NCI-H2107 treated with DMSO at 0.1 percent for 48 hours (cell line): ENCODE data around the gene UBL3.

Experiments used
- DNase-seq: peaks from one replicate; lab custom pipeline; 2025; ENCODE audit not compliant: unreplicated experiment; lab: John Stamatoyannopoulos, UW

Gene UBL3

DNA sequence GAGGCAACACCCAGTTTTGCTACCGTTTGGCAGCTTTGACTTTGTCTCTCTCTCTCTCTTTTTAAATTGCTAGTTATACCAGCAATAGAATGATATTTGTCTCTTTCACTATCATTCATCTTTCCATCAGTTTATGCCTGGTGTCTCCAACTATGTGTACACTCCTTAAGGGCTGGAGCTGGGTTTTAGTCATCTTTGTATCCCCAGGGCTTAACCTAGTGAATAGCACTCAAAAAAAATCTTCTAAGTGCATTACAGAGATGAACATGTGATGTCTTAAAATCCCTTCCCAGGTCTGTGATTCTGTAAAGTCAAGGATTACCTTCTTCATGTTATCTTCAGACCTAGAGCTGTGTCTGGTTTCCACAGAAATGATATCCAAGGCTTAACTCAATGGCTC is 7.8 kb upstream of the UBL3 start:
- no peak for DNase-seq

DNA sequence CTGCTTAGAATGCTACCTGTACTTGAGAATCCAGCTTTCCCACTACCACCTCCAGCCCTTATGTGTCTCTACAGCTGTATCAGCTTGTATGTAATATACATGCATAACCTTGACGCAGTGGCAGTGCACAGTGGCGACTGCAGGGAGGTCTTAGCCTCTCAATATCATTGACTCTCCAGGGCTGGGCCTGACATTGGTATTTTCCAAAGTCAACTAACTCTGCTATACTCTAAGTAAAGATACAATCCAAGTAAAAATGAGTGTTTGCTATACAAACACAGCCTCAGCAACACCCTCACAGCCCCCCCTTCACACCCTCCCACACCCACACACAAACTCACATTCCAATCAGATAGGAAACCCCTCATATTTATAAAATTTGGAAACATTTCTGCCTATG is 6.7 kb upstream of the UBL3 start:
- no peak for DNase-seq

DNA sequence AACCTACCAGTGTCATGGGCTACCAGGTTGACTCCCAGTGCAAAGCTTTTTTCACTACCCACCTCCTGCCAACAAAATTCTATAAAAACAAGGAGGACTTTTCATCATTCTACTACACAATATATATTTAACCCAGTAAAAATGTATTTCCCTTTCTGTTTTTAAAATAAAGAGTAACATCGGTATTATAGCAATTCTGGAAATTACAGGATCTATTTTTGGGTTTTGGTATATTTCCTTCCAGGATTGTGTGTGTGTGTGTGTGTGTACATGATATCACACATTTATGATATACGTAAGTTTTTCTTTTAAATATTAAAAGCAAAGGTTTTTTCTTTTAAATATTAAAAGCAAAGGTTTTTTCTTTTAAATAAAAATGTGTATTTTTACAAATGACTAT is 6.0 kb upstream of the UBL3 start:
- no peak for DNase-seq

DNA sequence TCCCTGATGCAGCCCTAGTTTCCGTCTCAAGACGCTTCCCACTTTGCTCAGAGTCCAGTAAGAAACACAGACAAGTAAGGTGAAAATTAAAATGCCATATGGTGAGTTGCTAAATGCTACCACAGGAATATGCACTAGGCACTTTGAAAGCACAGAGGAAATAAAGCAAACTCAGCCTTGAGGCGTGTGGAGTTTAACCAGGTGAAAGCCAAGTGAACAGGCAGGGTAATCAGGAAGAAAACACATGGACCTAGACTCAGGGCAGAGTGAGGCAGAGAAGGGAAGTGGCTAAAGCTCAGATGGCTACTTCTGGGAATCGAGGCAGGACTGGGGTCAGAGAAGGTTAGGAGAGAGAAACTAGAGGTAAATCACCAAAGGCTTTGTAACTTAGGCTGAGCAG is 5.4 kb upstream of the UBL3 start:
- DNase-seq = no peak

DNA sequence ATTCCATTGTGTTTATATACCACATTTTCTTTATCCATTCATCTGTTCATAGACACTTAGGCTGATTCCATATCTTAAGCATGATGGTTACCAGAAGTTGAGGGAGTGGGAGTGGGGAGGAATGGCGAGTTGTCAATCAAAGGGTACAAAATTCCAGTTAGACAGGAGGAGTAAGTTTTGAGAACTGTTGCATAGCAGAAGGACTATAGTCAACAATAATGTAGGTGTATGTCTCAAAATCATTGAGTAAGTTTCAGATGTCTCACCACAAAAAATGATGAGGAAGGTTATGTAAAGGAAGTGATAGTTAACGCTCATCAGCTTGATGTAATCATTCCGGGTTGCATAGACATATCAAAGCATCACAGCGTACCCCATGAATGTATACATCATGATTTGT is 4.6 kb upstream of the UBL3 start:
- DNase-seq = no peak

DNA sequence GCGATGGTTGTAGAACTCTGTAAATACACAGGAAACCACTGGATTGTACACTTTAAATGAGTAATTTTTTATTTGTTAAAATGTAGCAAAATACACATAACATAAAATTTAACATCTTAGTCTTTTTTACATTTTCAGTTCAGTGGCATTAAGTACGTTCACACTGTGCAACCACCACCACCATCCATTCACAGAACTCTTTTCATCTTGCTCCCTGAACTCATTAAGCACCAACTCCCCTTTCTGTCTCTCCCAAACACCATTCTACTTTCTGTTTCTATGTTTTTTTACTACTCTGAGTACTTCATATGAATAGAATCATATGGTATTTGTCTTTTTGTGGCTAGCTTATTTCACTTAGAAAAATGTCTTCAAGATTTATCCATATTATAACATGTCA is 2.7 kb upstream of the UBL3 start:
- DNase-seq = no peak

DNA sequence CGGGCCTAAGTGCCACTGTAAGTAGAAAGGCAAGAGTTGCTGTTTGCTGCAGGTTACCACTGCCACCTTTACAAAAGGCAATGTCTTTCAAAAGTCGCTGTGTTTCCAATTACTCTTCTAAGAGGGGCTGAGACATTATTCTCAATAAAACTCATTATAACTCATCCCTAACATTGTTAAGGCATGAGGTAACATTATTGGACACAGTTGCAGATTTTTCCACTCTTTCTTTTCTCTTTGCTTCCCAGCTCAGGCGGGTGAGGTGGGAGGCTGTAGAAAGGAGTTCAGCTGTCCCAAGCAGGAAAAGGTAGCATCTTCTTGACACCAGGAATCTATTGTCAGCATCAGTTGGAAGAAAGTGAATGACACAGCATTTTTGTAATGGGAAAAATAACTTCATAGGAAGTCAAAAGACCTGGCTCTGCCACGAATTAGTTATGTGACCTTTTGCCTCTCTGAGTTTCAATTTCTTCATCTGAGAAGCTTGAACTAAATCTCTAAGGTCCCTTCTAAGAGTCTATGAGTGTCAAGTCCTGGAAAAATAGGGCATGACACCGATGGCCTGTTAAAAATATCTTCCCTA is 2.1 kb upstream of the UBL3 start:
- no peak for DNase-seq

DNA sequence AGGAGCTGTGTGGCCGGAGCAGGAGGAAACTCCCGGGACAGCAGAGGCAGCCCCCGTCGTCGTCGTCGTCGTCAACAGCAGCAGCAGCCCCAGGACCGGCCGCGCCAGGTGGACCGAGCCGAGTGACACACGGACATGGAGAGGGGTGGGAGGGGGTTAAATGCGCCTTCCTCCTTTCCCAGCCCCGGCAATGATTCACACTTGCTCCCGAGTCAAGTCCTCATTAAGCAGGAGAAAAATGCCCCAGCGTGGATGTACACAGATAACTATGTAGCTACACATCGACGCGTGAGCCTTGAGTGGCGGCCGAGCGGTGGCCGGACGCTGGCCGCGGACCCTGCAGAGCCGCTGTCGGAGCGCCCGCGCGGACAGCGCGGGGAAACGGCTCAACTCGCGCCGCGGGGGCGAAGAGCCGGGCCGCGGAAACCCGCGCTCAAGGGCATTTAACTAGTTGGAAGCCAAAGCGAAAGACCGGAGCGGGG is 645 bp downstream of the UBL3 start:
- no peak for DNase-seq

DNA sequence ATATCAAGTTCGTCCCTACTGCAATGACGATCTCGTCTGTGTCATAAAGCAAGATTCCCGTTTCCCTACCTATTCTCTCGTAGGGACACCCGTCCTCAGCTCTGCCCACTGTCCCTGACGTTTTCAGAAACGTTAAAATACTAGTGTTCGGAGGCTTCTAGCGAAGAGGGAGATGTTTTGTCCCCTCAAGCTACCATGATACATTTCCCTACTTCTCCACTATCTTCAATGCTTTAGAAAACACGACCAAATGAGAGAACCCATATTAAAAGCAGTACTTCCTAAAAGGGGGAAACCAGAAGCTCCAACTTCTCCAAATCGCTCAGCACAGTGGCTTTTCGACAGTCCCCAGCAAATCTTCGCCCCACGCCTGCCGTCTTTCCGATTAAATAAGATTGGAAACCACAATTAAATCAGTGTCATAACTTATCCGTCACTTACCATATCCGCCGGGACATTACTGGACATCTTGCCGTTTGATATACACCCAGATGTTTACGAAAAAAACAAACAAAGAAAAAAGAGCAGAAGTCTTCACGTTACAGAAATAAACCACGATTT is 1.3 kb downstream of the UBL3 start:
- peak; percentile 49 for DNase-seq

DNA sequence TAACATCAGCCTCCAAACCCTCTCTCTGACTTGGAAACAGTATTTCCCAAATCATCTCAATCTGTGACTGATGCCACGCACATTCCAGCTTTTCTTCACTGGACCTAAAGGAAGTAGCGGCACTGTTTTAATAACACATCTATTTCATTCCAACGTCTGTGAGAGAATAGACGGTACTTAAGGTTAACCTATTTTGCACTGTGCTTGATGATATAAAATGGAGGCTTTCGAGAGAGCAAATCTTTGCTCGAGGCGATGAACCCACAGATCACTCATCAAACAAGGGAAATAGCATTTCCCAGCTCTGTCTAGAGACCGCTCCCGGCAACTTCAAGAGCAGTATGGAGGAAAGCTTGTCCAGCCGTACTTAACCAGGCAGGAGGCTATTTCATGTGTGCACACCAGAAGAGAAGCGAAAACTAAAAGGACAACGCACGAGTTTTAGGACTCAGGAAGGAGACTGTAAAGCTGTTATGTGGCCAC is 2.9 kb downstream of the UBL3 start:
- DNase-seq = peak; percentile 46

DNA sequence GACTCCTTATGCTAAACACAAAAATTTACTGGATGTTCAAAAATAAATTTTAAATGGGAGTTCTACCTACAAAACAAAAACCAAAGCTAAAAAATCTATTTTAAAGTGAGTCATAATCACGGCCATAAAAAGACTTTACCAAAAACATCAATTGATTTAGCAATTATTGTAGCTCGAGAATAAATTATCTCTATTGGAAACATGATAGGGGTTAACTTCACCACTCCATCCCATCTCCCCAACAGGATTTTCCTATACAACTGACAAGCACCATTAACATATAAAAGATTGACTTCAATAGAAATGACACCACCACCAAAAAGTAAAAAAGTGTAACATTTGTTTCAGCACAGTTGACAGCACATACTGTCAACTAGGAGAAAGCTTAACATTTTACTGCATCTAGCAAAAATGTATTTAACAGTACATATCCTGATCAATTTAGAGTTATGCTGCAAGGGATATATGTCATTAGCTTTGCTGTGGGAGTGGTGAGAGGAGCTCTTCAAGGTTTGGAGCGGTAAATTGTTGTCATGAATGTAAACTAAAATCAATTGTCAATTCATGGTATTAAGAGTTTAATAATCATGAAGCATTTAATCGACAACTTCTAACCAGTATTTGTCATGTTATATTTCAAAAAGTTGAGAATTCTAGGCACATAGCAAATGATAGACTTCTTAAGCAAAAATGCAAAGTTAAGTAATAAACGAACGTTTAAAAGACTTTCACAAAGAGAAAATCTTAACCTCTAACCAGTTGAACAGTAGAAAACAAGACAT is 3.8 kb downstream of the UBL3 start:
- DNase-seq = no peak

DNA sequence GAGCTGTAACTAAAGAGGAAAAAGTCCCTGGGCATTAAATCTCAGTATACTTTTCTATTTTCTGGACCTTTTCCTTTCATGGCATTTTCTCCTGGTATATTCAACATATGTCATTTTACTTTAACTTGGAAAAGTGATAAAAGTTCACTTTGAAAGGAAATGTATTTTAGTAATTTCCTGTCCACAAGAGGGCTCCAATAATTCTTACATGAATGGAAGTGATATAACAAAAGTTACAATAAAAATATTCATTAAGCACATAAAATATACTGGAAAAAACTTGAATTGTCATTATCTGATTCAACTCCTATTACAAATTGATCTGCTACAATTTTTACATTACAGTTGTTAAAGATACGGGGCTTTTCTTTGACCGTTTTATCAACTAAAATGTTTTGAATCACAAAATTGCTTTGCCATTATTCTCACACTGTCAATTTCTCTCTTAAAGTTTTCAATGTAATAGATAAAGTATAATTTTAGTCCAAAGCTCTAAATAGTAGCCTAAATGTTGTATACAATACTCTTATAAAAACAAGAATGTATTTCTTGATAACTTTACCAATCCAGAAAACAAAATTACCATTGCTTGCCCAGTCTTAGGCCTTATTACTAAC is 4.9 kb downstream of the UBL3 start:
- DNase-seq = no peak

DNA sequence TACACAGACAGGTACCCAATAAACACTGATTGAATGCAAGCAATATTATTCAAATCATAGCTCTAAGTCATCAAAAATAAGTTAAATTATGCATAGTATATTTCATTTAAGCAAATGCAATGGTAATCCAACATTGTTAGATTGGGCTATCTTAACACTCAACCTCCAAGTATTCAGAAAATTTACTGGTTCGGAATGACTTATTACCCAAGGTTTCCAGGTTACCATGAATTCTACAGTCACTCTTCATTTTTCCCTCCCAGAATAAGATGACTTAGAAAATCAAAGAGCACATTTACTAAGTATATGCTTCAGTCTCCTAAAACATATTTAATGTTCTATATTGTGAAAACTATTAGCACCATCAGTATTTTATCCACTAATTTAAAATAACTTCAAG is 6.0 kb downstream of the UBL3 start:
- DNase-seq = no peak

DNA sequence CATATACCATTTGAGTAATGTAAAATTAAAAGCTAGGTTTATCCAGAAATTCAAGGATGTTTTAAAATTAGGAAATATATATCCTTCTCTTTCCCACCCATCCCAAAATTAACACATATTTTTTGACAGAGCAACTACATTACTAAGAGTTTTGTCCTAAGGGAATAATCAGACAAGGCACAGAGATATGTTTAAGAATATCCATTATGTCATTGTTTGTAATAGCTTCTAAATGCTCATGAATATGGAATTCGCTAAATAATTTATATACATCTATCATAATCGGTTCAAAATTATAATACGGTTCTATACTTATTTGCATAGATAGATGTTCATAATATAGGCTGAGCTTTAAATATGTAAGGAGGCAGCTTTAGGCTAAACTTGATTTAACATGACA is 9.8 kb downstream of the UBL3 start:
- no peak for DNase-seq

DNA sequence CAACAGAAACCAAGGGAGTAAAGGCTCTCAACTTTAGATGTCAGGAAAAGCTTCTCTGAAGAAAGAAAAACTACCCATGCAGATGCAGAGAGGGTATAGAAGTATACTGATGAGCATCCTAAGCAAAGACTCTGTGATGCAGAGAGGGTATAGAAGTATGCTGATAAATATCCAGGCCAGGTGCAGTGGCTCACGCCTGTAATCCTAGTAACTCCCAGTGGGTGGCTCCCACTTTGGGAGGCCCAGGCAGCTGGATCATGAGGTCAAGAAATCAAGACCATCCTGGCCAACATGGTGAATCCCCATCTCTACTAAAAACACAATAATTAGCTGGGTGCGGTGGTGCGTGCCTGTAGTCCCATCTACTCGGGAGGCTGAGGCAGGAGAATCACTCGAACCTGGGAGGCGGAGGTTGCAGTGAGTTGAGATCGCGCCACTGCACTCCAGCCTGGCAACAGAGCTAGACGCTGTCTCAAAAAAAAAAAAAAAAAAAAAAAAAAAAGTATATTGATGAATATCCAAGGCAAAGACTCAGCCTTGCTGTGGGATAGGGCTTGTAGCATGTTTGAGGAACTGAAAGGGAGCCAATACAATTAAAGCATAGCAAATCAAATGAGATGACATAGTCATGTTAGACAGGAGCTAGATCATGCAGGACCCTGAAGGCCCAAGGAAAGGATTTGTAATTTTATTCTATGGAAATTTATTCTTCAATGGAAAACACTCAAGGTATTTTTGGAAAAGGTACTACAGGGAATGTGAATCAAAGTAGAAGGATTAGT is 14.9 kb downstream of the UBL3 start:
- DNase-seq = no peak

DNA sequence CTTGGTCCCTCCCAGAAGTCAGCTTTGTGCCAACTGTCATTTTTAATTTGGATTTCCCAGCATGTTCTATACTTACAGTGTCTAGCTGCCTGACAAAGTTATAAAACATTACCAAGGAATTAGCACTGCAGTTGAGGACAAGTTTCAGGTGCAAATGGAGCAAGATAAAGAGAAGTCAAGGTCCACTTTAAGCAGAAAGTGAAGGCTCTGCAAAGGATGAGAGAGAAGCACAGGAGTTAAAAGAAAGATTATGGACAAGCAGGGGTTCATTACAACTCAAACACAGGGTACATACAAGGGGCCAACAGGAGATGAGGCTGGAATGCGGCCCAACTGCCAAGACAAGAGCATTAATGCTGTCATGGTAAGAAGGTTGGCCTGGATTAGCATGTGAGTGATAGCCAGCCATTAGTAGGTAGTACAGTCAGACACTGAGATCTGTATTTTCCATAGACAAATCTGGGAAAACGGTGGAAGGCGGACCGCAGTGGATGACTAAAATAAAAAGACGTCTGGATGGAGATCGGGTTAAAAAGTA is 17.6 kb downstream of the UBL3 start:
- no peak for DNase-seq

DNA sequence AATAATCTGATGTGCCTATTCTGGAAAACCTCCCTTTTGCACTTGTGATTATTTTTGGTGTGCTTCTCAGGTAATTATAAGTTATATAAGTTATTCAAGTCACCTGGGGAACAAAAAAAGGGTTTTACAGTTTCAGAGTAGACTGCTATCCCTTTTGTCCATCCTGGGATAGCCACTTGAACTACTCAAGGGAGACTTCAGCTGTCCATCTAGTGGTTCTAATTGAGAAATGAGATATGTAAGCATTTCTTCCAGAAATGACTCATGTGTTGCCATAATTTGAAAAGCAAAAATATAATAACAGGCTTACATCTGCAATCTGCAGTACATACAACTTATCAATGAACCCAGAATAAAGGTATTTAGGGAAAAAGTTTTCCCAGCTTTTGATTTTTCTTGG is 20.4 kb downstream of the UBL3 start:
- DNase-seq = no peak

DNA sequence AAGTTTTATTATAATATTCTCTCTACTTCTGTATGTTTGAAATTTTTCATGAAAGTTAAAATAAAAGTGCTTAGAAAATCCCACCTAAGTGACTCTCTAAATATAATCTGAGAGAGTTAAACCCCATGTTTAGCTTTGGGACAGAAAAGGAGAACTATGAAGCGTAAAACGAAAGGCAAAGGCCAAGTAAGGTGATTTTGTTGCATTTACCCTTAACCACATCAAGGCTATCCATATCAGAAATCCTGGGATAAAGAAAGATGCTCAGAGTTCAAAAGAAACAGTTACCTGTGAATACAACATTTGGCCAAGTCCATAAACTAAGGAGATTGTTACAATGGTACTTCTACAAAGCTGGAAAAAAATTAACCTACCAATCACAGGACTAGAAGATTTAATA is 31.3 kb downstream of the UBL3 start:
- DNase-seq = no peak

DNA sequence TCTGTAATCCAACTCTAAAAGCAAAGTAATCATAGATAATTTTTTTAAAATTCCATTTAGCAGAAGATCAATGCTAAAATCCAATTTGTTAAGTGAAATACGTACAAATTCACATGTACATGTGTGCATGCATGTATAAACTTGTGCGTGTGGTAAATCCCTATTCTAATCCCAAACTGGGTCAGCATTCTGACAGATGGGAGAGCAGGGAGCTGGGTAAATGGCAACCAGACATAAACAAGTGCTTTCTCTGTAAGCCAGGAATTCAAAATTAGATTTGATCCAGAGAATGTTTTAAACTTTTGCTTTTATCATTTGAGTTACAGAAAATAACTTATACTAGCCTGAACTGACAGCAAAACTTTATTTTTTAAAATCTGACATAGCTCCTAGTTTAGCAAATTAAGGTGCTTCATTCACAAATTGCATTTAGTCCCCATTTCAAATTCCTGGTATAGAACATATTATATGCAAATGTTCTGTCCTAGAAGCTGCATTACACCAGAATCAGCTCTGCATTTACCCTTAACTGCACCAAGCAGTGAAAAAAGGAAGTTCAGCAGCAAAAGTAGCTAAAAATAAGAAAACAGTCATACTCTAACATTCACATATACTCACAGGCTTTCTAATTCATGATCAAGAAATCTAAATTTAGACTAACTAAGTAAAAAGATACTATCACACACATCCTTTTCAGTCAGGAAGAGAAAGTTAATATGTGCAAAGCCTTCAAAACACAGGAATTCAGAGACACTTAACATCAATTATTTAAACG is 32.6 kb downstream of the UBL3 start:
- no peak for DNase-seq

DNA sequence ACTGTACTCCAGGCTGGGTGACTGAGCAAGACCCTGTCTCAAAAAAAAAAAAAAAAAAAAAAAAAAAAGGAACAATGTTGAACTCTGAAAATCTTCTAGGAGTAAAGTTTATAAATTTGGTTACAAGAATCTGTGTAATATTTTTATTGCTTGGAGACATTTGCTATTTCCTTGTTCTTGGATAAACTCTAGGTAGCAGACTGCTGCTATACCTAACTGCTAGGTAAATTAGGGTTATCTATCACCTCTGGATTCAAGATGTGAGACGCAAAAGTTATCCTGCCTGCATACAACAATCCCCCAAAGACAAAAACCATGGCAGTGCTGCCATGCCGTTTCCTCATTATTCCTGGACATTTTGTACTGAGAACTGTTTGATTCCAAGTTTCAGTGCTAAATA is 33.7 kb downstream of the UBL3 start:
- DNase-seq = no peak
